H1 (cell line): ENCODE results near the gene TFAP2C. TPM values are rescaled to one million over a fixed set of nuclear protein-coding genes. Genes with fewer than 3 reads are reported as not detected.

Source experiments
- CTCF ChIA-PET: fragments of 300-600 bp; sonication (Branson Sonifier 250); formaldehyde crosslinking; loops from one replicate; lab custom pipeline; 2021; ENCODE audit not compliant: partially characterized antibody; lab: Charles Lee
- POLR2A ChIA-PET: fragments of 300-600 bp; sonication (Branson Sonifier 250); formaldehyde crosslinking; loops from one replicate; lab custom pipeline; 2021; ENCODE audit warnings: inconsistent platforms; ENCODE audit not compliant: partially characterized antibody; lab: Charles Lee
- DNase-seq, 2 experiments: peaks; one replicate each; pipeline versions ENCODE4 v3.0.0 to v3.0.0-alpha.2; 2010 to 2022; ENCODE audit warnings: low spot score in 2 of 2, low read depth in 1 of 2, mixed read lengths in 1 of 2
- FAIRE-seq: peaks from 2 replicates; lab custom pipeline; 2011; peaks lifted over from hg19 to GRCh38; lab: Jason Lieb, UNC
- H2AFZ ChIP-seq: 2 replicates; pipeline ENCODE4 v1.8.1; 2012; ENCODE audit warnings: low read length, inconsistent platforms
- H2AK5ac ChIP-seq: 2 replicates; pipeline ENCODE4 v1.6.1; 2013; ENCODE audit warnings: low read depth, low read length
- H2BK120ac ChIP-seq: replicated peaks from 2 replicates; pipeline ENCODE3; 2013; ENCODE audit warnings: low read depth, low read length, inconsistent platforms
- H2BK12ac ChIP-seq: 2 replicates; pipeline ENCODE4 v1.6.1; 2013; ENCODE audit warnings: low read depth, low read length
- H2BK15ac ChIP-seq: 2 replicates; pipeline ENCODE4 v1.6.1; 2013; ENCODE audit warnings: low read length
- H2BK20ac ChIP-seq: 2 replicates; pipeline ENCODE4 v1.6.1; 2013; ENCODE audit warnings: low read length
- H2BK5ac ChIP-seq: 2 replicates; pipeline ENCODE4 v1.6.1; 2013; ENCODE audit warnings: low read depth, low read length
- H3K14ac ChIP-seq: 2 replicates; pipeline ENCODE4 v1.6.1; 2013; ENCODE audit warnings: inconsistent platforms; ENCODE audit not compliant: insufficient read length
- H3K18ac ChIP-seq: 2 replicates; pipeline ENCODE4 v1.6.1; 2013; ENCODE audit warnings: low read length; ENCODE audit errors: extremely low read depth
- H3K23ac ChIP-seq: 2 replicates; pipeline ENCODE4 v1.6.1; 2013; ENCODE audit warnings: inconsistent platforms; ENCODE audit not compliant: insufficient read length
- H3K23me2 ChIP-seq: 2 replicates; pipeline ENCODE4 v1.6.1; 2013; ENCODE audit warnings: low read depth, low read length
- H3K27ac ChIP-seq: 2 replicates; pipeline ENCODE4 v1.6.1; 2011; ENCODE audit warnings: low read depth, low read length, inconsistent platforms
- H3K27me3 ChIP-seq, 4 experiments: replicated peaks in 1 of 4; 1 replicate in 1 of 4; 2 replicates in 3 of 4; pipeline versions ENCODE4 v1.6.1 to v1.8.1; 2011 to 2013; ENCODE audit warnings: low read length in 3 of 4, mild to moderate bottlenecking in 3 of 4, inconsistent platforms in 2 of 4, mixed read lengths in 2 of 4, moderate library complexity in 1 of 4; ENCODE audit not compliant: control insufficient read depth in 3 of 4, insufficient read depth in 3 of 4; ENCODE audit errors: extremely low read depth in 1 of 4
- H3K36me3 ChIP-seq, 4 experiments: 2 replicates each; pipeline versions ENCODE4 v1.6.1 to v1.8.1; 2011 to 2013; ENCODE audit warnings: mild to moderate bottlenecking in 4 of 4, low read length in 3 of 4, moderate library complexity in 2 of 4, control low read depth in 1 of 4, inconsistent platforms in 1 of 4; ENCODE audit not compliant: insufficient read depth in 4 of 4, control insufficient read depth in 2 of 4
- H3K4ac ChIP-seq: replicated peaks from 2 replicates; pipeline ENCODE3; 2013; ENCODE audit warnings: low read length, low read depth, mixed read lengths, inconsistent platforms; ENCODE audit not compliant: insufficient read length
- H3K4me1 ChIP-seq, 4 experiments: replicated peaks in 1 of 4; 1 replicate in 1 of 4; 2 replicates in 3 of 4; pipeline versions ENCODE4 v1.6.1 to v1.8.1; 2011 to 2013; ENCODE audit warnings: low read length in 3 of 4, inconsistent platforms in 2 of 4, mixed read lengths in 1 of 4; ENCODE audit not compliant: insufficient read depth in 4 of 4, control insufficient read depth in 3 of 4
- H3K4me2 ChIP-seq, 2 experiments: 2 replicates each; pipeline versions ENCODE4 v1.6.1 to v1.8.1; 2011 to 2013; ENCODE audit warnings: low read depth in 2 of 2, low read length in 2 of 2, control low read depth in 1 of 2, inconsistent platforms in 1 of 2, mild to moderate bottlenecking in 1 of 2; ENCODE audit not compliant: insufficient read depth in 1 of 2
- H3K4me3 ChIP-seq, 4 experiments: fragments of 200-600, 300-600 bp in 1 of 4; sonication (generic), shearing (Covaris generic), sonication (Bioruptor Twin) in 1 of 4; 2 replicates each; pipeline versions ENCODE4 v1.5.1 to v1.8.1; 2011 to 2016; ENCODE audit warnings: low read length in 4 of 4, low read depth in 3 of 4, control low read depth in 2 of 4, inconsistent platforms in 2 of 4, mild to moderate bottlenecking in 2 of 4, mixed read lengths in 1 of 4, moderate library complexity in 1 of 4; ENCODE audit not compliant: insufficient read depth in 2 of 4; ENCODE audit errors: extremely low read depth in 1 of 4
- H3K56ac ChIP-seq: replicated peaks from 2 replicates; pipeline ENCODE3; 2013; ENCODE audit warnings: low read depth, mild to moderate bottlenecking, mixed read lengths, low read length, inconsistent platforms; ENCODE audit not compliant: insufficient read length
- H3K79me1 ChIP-seq: 2 replicates; pipeline ENCODE4 v1.6.1; 2013; ENCODE audit warnings: low read depth, low read length, control low read depth
- H3K79me2 ChIP-seq, 2 experiments: 2 replicates each; pipeline versions ENCODE4 v1.6.1 to v1.8.1; 2012 to 2013; ENCODE audit warnings: low read length in 2 of 2, mild to moderate bottlenecking in 2 of 2, inconsistent platforms in 1 of 2; ENCODE audit not compliant: insufficient read depth in 2 of 2, control insufficient read depth in 1 of 2
- H3K9ac ChIP-seq, 4 experiments: replicated peaks in 1 of 4; 1 replicate in 1 of 4; 2 replicates in 3 of 4; pipeline versions ENCODE4 v1.6.1 to v1.8.1; 2011 to 2013; ENCODE audit warnings: low read depth in 3 of 4, low read length in 3 of 4, control low read depth in 2 of 4, mild to moderate bottlenecking in 2 of 4, moderate library complexity in 2 of 4, inconsistent platforms in 1 of 4; ENCODE audit errors: extremely low read depth in 1 of 4
- H3K9me3 ChIP-seq, 2 experiments: 2 replicates each; pipeline versions ENCODE4 v1.6.1 to v1.8.1; 2012 to 2013; ENCODE audit warnings: mild to moderate bottlenecking in 2 of 2, moderate library complexity in 2 of 2, control low read depth in 1 of 2, inconsistent platforms in 1 of 2, low read depth in 1 of 2, low read length in 1 of 2, mixed read lengths in 1 of 2; ENCODE audit not compliant: insufficient read depth in 2 of 2
- H4K20me1 ChIP-seq, 2 experiments: replicated peaks in 1 of 2; 2 replicates each; pipeline versions ENCODE3 to v1.8.1; 2011 to 2013; ENCODE audit warnings: inconsistent platforms in 2 of 2, low read length in 2 of 2, mild to moderate bottlenecking in 1 of 2; ENCODE audit not compliant: insufficient read depth in 2 of 2, control insufficient read depth in 1 of 2
- H4K5ac ChIP-seq: 2 replicates; pipeline ENCODE4 v1.6.1; 2013; ENCODE audit warnings: low read length, low read depth, mixed read lengths, inconsistent platforms; ENCODE audit not compliant: insufficient read length
- H4K8ac ChIP-seq: 2 replicates; pipeline ENCODE4 v1.8.0; 2013; ENCODE audit warnings: mild to moderate bottlenecking, moderate library complexity, low read length, inconsistent platforms; ENCODE audit not compliant: insufficient read depth; ENCODE audit errors: extremely low read depth
- H4K91ac ChIP-seq: replicated peaks from 2 replicates; pipeline ENCODE3; 2013; ENCODE audit warnings: low read length, mixed read lengths, inconsistent platforms; ENCODE audit not compliant: insufficient read length
- CHD2 ChIP-seq: IDR thresholded peaks from 2 replicates; pipeline ENCODE4 v1.6.1; 2012; ENCODE audit warnings: low read length, improper control_type of control experiment
- EZH2 ChIP-seq: fragments of 200-600 bp; sonication (generic); IDR thresholded peaks from 2 replicates; pipeline ENCODE4 v1.7.1; 2012; ENCODE audit warnings: low read depth, mild to moderate bottlenecking, moderate library complexity, low read length, inconsistent platforms; ENCODE audit not compliant: severe bottlenecking
- RBBP5 ChIP-seq: IDR thresholded peaks from 2 replicates; pipeline ENCODE4 v1.7.1; 2012; ENCODE audit warnings: low read depth, mild to moderate bottlenecking, inconsistent platforms, low read length, moderate library complexity, borderline replicate concordance
- TEAD4 ChIP-seq: IDR thresholded peaks from 2 replicates; pipeline ENCODE4 v1.6.1; 2012; ENCODE audit warnings: low read depth, low read length, inconsistent platforms, mixed read lengths
- WGBS, 2 experiments: shearing (Covaris generic) in 1 of 2; methylation state at CpG; one replicate each; pipeline versions ENCODE4 v1.1.6 to v1.1.7; 2013 to 2015; ENCODE audit warnings: low lambda C conversion rate in 2 of 2, mixed read lengths in 2 of 2, inconsistent platforms in 1 of 2, low coverage in 1 of 2, missing lambda C conversion rate in 1 of 2; ENCODE audit not compliant: insufficient replicate concordance in 2 of 2, insufficient coverage in 1 of 2, insufficient read length in 1 of 2; ENCODE audit errors: extremely low coverage in 1 of 2, missing lambda C conversion rate in 1 of 2; 5-methylcytosine and 5-hydroxymethylcytosine counted together
- polyA plus RNA-seq, 7 experiments: library from polyadenylated mRNA; depleted of rRNA in 3 of 7; stranded (reverse) in 5 of 7; unstranded in 2 of 7; fragments of >200 nt in 5 of 7; fragments of 200-250 nt in 2 of 7; gene quantifications; 1 replicate in 5 of 7; 2 replicates in 1 of 7; 4 replicates in 1 of 7; pipeline versions ENCODE4 v1.2.1 to v1.2.3, GENCODE V29; 2011 to 2013; ENCODE audit warnings: missing spikeins in 2 of 7, mixed read lengths in 2 of 7
- total RNA-seq: library from RNA; stranded (reverse); fragmentation: NEBNext Ultra II Directional; extraction: Animal tissue kit (Norgen Biotek cat#: 25700); gene quantifications from 2 replicates; pipeline ENCODE4 v1.2.1, GENCODE V29; 2021

TFAP2C gene
- total and polyA plus RNA-seq, 2 of the 8 experiments (the other 6 are each of a cell fraction or from before 2014, with no cell fraction given) = 1.7 to 5.8 TPM

DNA sequence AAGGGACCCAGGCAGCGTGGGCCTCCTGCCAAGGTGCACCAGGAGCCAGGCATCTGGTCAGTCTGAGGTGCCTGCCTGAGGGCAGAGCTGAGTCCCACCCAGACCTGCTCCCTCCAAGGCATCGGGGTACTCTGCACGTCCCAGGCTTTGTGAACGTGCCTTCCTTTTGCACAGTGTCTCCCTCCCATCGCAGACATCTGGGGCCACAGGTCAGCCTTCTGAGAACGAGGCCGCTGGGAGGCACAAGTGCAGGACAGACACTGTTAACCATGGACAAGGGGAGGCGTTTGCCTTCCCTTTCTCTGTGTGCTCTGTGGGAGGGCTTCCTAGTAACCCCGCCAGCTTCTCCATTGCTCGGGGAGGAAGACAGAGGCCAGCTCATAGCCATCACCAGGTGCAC is 47.6 kb downstream of the TFAP2C start:
- Histone ChIP-seq H3K27me3 (no peaks in the 10 kb centered on the region; a peak in 1 of 7 replicates), H2AFZ (peak overlapping the region; percentile 94), H3K4me1 (peaks cover 0 to 15% (median 4%) of the 10 kb centered on the region in 4 experiments; a peak in 4 of 7 replicates), H3K23ac (no peak overlapping the region), H3K36me3 (no peaks in the 10 kb centered on the region), H3K56ac (no peak overlapping the region), H3K79me2 (no peaks in the 10 kb centered on the region), H3K14ac (no peak overlapping the region), H2BK20ac (0 out of 2 replicates have a peak overlapping the region, but pooled peaks have one; percentile 72), H4K8ac (0 out of 2 replicates have a peak overlapping the region, but pooled peaks have one; percentile 2), H3K4ac (no peak overlapping the region), H4K20me1 (no peaks in the 10 kb centered on the region), H3K79me1 (no peaks in the 10 kb centered on the region), H3K27ac (no peak overlapping the region), H3K18ac (peak overlapping the region; percentile 48; the same call in 1 of the 2 replicates), H2BK120ac (peak overlapping the region; percentile 33), H3K4me2 (no peak overlapping the region; a peak in 1 of 4 replicates), H4K5ac (no peak overlapping the region), H4K91ac (peak overlapping the region; percentile 5), H2BK5ac (no peak overlapping the region), H3K23me2 (no peaks in the 10 kb centered on the region), H2BK15ac (no peak overlapping the region; the same call in 1 of the 2 replicates), H3K9ac (no peak overlapping the region), H3K9me3 (no peaks in the 10 kb centered on the region), H3K4me3 (no peak overlapping the region), H2BK12ac (peak overlapping the region; percentile 97; the same call in 1 of the 2 replicates), H2AK5ac (0 out of 2 replicates have a peak overlapping the region, but pooled peaks have one; percentile 10)
- ChIA-PET CTCF (interaction anchor here (0.6 to 1.5 kb wide), 5 partner anchors 8 to 297 kb away, joined by 3 to 5 read pairs (median 3); no protein-coding TSS in a partner anchor), POLR2A (interaction anchor here (0.6 kb wide), 1 partner anchor 13 kb away, joined by 3 read pairs; no protein-coding TSS in a partner anchor)
- WGBS, 2 experiments = 77% methylated on average over 10 of the region's 10 CpGs; no CpG with 5 or more reads in 1 of the 2 experiments
- FAIRE-seq (no peak), DNase-seq (no peak)
- TF ChIP-seq EZH2 = no peak
- TF ChIP-seq CHD2 = no peak
- TF ChIP-seq RBBP5 = no peak
- no peak for TF ChIP-seq TEAD4
